ENCODE results near the gene SPINT1. TPM values are rescaled to one million over a fixed set of nuclear protein-coding genes. Genes with fewer than 3 reads are reported as not detected.
"Not testable (repeated sequence)": the region's sequence is repeated elsewhere in the genome, so short reads cannot be mapped to it uniquely, and the experiment has no call there.

The SPINT1 gene
- total RNA-seq, 1 experiment from 2014 or later: 0.87 TPM

DNA sequence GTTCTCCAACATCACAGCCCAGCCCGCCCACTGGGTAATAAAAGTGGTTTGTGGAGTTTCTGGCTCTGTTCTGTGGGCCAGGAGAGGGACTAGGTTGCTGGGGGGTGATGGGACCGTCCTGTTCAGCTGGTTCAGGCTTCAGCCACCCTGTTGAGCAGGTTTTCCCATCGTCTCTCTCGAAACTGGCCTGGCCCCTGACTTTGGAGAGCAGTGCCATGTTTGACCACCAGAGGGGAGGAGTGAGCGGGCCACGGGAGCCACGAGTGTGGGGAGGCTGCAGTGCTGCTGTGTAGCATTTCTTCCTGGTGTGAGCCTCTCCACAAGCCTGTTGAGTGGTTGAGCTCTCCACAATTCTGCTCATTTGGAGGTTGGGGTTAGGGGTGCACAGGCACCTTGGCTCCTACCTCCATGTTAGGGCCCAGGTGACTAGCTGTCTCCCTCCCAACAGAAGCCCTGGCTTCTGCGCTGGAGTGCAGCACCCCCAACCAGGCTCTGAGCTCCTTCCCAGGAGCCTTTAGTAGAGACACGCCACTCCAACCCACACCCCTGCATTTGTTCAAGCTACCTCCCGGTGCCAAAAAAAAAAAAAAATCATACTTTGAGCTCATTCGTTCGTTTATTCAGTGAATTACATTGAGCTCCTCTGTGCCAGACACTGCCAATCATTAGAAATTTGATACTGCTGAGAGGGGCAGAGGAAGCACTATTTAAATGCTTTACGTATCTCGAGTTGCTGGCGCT, 13.9 kb downstream of the SPINT1 start:
- peak; percentile 60 to 75 for DNase-seq (ENCODE audit: low read depth in 1 of 2, low spot score in 2 of 2)
- H3K36me3 ChIP-seq: no peaks in the 10 kb centered on the region
- no peaks in the 10 kb centered on the region for H3K27me3 ChIP-seq (replicated peaks)
- no peak overlapping the region for H3K4me3 ChIP-seq
- no peaks in the 10 kb centered on the region for H3K9me3 ChIP-seq (replicated peaks)
- H3K4me1 ChIP-seq (replicated peaks): peaks cover 7% of the 10 kb centered on the region
- H3K27ac ChIP-seq: no peak overlapping the region

DNA sequence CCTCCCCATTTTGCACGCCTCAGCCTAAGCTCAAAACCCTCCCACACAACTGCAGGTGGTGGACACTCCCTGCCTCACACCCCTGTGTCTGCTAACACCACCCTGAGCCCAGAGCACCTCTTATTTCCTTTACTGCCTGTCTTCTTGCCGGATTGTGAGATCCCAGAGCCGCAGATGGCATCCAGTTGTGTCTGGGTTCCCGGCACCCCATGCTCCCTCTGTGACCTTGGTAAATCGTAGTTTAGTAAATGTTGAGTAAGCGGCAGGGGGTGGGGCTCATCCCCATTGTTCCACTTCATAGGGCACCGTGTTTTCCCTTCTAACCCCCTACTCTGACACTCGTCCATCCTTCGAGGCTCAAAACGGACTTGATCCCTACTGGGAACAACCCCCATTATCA, 14.9 kb downstream of the SPINT1 start:
- Histone ChIP-seq H3K36me3 (no peaks in the 10 kb centered on the region), H3K27ac (no peak overlapping the region), H3K27me3 (replicated peaks) (no peaks in the 10 kb centered on the region), H3K4me3 (no peak overlapping the region), H3K4me1 (replicated peaks) (peaks cover 7% of the 10 kb centered on the region), H3K9me3 (replicated peaks) (no peaks in the 10 kb centered on the region)
- no peak for DNase-seq (ENCODE audit: low read depth in 1 of 2, low spot score in 2 of 2)

DNA sequence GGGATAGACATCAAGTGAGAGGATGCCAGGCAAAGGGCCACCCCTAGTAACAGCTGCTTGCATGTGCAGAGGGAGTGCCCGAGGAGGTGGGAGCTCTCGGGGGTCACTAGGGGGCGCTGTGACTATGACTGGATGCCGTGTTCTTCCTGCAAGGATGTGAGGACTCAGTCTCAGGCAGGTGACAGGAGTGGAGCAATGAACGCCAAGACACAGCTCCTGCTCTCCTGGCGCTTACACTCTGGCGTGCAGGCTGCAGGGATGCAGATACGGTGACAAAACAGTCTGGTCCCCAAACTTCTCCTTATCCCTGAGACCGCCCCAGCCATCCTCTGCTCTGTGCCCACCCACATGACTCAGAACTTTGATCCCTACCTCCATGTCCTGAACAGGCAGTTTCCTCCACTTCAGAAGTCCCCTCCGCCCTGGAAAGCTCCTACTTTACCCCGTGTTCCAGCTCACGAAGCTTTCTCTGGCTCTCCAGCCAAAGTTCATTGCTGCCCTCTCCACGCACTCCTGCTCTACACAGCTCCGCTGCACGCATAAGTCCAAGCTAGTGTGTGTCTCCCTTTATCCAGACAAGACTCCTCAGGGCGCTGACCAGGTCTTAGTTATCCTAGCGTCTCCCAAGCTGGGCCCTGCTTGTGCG, 15.5 kb downstream of the SPINT1 start:
- Histone ChIP-seq H3K9me3 (replicated peaks) (no peaks in the 10 kb centered on the region), H3K36me3 (no peaks in the 10 kb centered on the region), H3K4me1 (replicated peaks) (peaks cover 7% of the 10 kb centered on the region), H3K27ac (no peak overlapping the region), H3K27me3 (replicated peaks) (no peaks in the 10 kb centered on the region), H3K4me3 (no peak overlapping the region)
- peak; percentile 41 to 78 for DNase-seq (ENCODE audit: low read depth in 1 of 2, low spot score in 2 of 2)

DNA sequence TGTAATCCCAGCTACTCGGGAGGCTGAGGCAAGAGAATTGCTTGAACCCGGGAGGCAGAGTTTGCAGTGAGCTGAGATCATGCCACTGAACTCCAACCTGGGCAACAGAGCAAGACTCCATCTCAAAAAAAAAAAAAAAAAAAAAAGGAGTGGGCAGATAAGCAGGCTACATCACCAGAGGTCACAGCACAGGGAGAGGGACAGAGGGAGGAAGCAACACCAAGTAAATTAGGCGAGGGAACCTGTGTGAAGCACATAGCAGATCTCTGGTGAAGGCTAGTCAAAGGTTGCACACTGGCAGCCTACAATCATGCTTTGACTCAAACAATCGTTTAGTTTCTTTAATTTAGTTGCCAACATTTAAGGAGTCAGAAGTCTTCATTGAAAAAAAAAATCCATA, 17.3 kb downstream of the SPINT1 start:
- H3K4me1 ChIP-seq (replicated peaks); H3K4me3 ChIP-seq; H3K27ac ChIP-seq; DNase-seq (ENCODE audit: low read depth in 1 of 2, low spot score in 2 of 2); H3K36me3 ChIP-seq; H3K9me3 ChIP-seq (replicated peaks); H3K27me3 ChIP-seq (replicated peaks): not testable (repeated sequence)

DNA sequence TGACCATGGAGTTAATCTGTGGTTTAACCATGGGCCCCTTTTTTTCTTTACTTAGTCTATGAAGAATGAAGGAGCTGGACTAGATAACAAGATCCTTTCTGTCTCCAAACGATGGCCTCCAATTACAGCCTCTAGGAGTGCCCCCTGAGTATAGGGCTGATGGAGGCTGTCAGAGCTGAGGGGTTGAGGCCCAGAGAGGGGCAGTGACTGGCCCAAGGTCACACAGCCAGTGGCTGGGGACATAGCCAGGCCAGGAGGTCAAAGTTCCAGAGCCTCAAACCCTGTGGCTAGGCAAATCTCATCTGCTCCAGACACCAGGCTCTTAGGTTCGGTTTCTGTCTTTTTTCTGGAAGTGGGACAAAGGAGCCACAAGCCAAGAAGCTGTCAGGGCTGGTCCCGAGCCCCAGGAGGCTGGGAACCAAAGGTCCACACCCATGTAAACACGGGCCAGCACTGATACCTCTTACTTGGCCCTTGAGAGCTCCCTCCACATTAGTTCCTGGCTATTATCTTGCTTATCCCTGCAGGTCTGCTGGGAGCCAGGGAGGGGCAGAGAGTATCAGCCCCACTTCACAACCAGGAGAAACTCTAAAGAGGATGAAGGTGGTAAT, 19.9 kb downstream of the SPINT1 start:
- no peaks in the 10 kb centered on the region for H3K27me3 ChIP-seq (replicated peaks)
- H3K36me3 ChIP-seq: no peaks in the 10 kb centered on the region
- no peaks in the 10 kb centered on the region for H3K4me1 ChIP-seq (replicated peaks)
- no peak overlapping the region for H3K4me3 ChIP-seq
- DNase-seq (ENCODE audit: low read depth in 1 of 2, low spot score in 2 of 2): no peak
- H3K27ac ChIP-seq: no peak overlapping the region
- H3K9me3 ChIP-seq (replicated peaks): no peaks in the 10 kb centered on the region

DNA sequence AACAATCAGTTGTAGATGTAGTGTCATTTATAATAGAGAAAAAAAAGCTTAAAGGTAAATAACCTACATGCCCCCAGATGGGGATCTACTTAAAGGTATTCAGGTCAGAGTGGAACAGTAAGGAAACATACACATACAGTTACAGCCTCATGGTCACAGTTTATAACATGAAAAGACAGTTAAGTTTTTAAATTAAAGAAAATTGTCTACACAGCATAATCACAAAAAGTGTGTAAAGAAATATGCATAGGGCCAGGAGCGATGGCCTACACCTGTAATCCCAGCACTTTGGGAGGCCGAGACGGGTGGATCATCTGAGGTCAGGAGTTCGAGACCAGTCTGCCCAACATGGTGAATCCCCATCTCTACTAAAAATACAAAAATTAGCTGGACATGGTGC, 23.4 kb downstream of the SPINT1 start:
- H3K9me3 ChIP-seq (replicated peaks): no peaks in the 10 kb centered on the region
- DNase-seq (ENCODE audit: low read depth in 1 of 2, low spot score in 2 of 2): no peak
- no peaks in the 10 kb centered on the region for H3K27me3 ChIP-seq (replicated peaks)
- H3K4me1 ChIP-seq (replicated peaks): no peaks in the 10 kb centered on the region
- H3K4me3 ChIP-seq: no peak overlapping the region
- H3K36me3 ChIP-seq: no peaks in the 10 kb centered on the region
- no peak overlapping the region for H3K27ac ChIP-seq

DNA sequence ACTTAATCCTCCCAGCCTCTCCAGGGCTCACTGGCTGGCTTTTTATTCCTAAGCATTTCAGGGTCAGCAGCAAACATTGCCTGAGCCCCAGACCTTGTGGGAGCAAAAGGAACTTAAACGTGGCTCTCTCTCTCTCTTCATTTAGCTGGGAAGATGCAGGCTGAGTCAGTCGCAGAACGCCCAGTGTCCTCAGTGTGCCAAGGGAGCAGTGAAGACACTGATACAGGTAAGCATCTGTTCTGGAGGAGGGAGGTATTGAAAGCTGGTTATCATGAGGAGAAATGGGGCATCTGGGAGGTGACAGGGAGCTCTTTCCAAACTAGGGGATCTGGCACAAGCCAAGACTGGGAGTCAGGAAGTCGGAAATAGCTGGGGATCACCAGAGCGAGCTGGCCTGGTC, 25.8 kb downstream of the SPINT1 start:
- Histone ChIP-seq H3K36me3 (no peaks in the 10 kb centered on the region), H3K27me3 (replicated peaks) (peaks cover 12% of the 10 kb centered on the region), H3K9me3 (replicated peaks) (no peaks in the 10 kb centered on the region), H3K27ac (no peak overlapping the region), H3K4me1 (replicated peaks) (peaks cover 10% of the 10 kb centered on the region), H3K4me3 (no peak overlapping the region)
- DNase-seq (ENCODE audit: low read depth in 1 of 2, low spot score in 2 of 2): no peak

DNA sequence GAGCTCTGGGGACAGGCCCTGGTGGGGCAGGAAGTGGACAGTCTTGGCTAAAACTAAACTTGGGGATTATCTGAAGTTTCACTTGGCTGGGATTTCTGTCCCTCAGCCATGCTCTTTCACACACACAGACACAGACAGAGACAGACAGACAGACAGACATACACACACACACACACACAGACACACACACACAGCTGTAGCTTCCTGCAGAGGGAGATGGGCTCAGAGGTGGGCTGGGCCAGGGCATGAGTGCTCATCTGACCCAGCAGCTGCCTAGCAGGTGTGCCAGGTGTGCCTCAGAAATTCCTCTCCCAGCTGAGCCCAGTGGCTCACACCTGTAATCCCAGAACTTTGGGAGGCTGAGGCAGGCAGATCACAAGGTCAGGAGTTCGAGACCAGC, 26.9 kb downstream of the SPINT1 start:
- Histone ChIP-seq H3K27ac (no peak overlapping the region), H3K9me3 (replicated peaks) (no peaks in the 10 kb centered on the region), H3K36me3 (no peaks in the 10 kb centered on the region), H3K4me1 (replicated peaks) (peaks cover 10% of the 10 kb centered on the region), H3K4me3 (no peak overlapping the region), H3K27me3 (replicated peaks) (peaks cover 12% of the 10 kb centered on the region)
- DNase-seq (ENCODE audit: low read depth in 1 of 2, low spot score in 2 of 2): no peak

DNA sequence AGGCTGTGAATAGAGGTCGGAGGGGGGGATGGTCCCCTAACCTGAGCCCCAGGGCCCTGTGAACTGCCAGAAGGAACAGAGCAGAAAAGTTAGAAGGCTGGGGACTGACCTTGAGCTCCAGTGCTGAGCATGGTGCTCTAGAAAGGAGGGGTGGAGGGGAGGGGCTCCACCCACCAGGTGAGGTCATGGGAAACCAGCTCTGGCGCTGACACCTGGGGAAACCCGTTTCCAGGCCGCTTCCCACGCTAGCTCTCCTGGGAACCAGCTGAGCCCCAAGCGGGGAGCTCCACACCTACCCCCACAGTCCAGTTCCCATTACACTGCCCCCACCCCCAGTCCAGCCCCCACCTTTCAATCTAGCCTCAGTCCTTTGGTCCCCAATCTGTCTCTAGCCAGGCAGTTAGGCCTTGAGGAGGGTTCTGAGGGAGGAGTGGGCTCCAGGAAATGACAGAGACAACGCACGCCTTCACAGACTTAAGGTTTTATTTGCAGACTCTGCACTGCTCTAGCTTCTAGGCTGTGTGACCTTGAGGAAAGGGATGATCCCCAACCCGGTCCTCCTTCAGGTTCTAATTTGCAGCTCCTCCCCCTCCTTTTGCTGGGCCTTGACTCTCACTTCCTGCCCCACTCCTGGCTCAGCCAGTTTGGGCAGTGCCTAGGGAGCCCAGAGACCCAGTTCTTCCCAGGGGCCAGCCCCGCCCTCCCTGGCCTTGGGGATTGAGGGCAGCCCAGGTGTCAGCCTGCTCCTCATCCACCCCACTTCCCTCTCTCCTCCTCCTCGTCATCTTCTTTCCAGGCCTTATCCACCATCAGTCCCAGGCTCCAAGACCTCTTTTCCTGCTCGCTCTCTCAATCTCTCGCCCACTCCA, 28.1 kb downstream of the SPINT1 start:
- no peak for DNase-seq (ENCODE audit: low read depth in 1 of 2, low spot score in 2 of 2)
- Histone ChIP-seq H3K36me3 (no peaks in the 10 kb centered on the region), H3K4me3 (no peak overlapping the region), H3K27me3 (replicated peaks) (peaks cover 12% of the 10 kb centered on the region), H3K4me1 (replicated peaks) (peaks cover 10% of the 10 kb centered on the region), H3K9me3 (replicated peaks) (no peaks in the 10 kb centered on the region), H3K27ac (no peak overlapping the region)

DNA sequence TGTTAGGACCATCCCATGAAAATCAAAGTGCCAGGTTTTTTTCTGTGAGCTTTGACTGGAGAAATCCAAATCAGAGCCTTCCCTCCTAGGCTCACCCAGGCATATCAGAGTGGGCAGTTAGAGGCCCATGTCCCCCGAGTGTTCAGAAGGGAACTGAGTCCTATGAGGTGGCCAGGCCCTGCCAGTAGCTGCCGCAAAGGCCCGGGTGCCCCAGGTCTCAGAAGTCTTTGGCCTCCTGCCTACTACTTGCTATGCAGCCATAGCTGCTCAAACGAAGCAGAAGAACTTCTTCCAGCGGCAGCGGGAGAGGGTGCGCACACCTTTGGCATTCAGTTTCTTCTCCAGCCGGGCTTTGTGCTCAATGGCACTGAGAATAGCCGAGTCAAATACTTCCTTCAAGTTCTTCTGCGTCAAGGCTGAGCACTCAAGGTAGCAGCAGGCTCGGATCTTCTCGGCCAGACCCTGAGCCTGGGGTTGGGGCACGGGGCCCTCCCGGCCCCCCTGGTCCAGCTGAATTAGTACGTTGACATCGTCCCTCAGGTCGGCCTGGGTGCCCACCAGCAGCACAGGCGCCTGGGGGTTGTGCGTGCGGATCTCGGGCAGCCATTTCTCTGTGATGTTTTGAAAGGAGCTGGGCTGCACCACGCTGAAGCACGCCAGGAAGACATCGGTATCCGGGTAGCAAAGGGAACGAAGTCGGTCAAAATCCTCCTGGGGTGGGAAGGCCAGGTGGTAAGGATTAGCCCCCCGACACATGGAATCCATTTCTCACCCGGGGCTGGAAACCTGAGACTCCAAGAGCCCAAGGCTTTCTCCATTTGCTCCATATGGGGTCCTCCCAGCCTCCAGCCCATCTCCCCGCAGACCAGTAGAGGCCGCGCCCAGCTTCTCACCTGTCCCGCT, 29.2 kb downstream of the SPINT1 start:
- H3K4me3 ChIP-seq: peak overlapping the region; percentile 39
- H3K27me3 ChIP-seq (replicated peaks): peaks cover 12% of the 10 kb centered on the region
- H3K36me3 ChIP-seq: no peaks in the 10 kb centered on the region
- no peak overlapping the region for H3K27ac ChIP-seq
- DNase-seq (ENCODE audit: low read depth in 1 of 2, low spot score in 2 of 2): no peak
- H3K4me1 ChIP-seq (replicated peaks): peaks cover 10% of the 10 kb centered on the region
- H3K9me3 ChIP-seq (replicated peaks): no peaks in the 10 kb centered on the region

DNA sequence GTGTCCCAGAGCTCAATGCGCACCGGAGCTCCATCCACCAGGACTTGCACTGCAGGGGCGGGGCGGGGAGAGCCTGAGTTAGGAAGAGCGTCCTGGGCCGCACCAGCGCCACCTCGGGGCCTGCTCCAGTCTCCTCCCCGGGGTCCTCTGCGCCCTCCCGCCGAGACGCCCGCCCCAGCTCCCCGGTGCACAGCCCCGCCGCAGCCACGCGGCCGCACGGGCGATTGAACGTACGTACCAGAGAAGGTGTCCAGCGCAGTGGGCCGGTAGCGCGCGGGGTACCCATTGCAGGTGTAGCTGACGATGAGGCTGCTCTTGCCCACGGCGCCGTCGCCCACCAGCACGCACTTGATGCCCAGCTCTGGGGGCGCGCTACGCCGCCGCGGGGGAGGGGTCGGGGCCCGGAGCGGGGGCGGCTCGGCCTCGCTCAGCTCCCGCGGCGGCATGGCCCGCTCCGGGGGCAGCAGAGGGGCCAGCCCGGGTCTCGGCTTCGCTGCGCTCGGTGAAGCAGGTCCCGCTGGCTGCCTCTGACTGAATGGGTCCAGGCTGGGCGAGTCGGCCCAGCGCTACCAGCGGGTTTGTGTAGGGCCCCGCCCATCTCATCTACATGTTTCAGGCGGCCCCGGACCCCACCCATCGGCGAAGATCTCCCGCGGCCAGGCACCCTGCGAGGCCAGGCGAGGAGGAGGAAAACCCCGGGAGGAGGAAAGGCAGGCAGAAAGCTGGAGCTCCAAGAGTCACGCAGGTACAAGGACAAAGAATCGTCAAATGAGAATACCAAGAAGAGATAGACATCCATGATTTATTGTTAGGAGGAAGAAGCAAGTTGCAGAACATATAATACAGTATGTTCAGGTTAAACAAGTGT, 30.1 kb downstream of the SPINT1 start, which contains the start of gene RHOV:
RHOV (minus strand) TSS at position 541 of the 868 bp plus-strand sequence; CDS start at position 446, 95 bp downstream.
- Histone ChIP-seq H3K36me3 (no peaks in the 10 kb centered on the region), H3K4me3 (peak within 1 kb of the TSS; percentile 39), H3K9me3 (replicated peaks) (no peaks in the 10 kb centered on the region), H3K4me1 (replicated peaks) (peaks cover 10% of the 10 kb centered on the region), H3K27me3 (replicated peaks) (peaks cover 12% of the 10 kb centered on the region), H3K27ac (no peak within 1 kb of the TSS)
- peak; percentile 22 to 63 for DNase-seq (ENCODE audit: low read depth in 1 of 2, low spot score in 2 of 2)

DNA sequence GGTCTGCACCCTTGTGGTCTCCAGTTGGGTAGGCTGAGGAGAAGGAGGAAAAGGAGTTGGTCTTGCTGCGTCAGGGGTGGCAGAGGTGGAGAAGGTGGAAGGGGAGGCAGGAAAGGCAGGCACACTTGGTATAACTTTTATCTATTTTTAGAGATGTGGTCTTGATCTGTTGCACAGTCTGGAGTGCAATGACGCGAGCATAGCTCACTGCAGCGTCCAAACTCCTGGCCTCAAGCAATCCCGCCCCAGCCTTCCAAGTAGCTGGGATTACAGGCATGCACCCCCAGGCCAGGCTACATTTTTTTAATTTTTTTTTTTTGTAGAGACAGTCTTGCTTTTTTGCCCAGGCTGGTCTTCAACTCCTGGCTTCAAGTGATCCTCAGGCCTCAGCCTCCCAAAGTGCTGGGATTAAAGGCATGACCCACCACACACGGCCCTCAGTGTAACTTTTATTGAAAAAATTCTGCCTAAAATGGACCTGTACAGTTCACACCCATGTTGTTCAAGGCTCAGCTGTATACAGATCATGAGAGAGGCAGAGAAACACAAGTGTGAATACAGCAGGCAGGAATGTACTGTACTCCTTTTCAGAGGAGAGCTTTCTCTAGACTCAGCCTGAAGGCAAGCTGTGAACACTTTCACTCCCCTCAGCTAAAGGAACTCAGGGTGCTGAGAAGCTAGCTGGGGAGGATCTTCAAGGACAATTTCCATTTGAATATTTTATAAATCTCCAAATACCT, 32.3 kb downstream of the SPINT1 start:
- H3K4me3 ChIP-seq: no peak overlapping the region
- no peaks in the 10 kb centered on the region for H3K9me3 ChIP-seq (replicated peaks)
- no peak for DNase-seq (ENCODE audit: low read depth in 1 of 2, low spot score in 2 of 2)

More for the DNA sequence above, 32.3 kb downstream of the SPINT1 start:
- H3K4me1 ChIP-seq (replicated peaks): peaks cover 10% of the 10 kb centered on the region
- H3K27me3 ChIP-seq (replicated peaks): peaks cover 12% of the 10 kb centered on the region
- no peak overlapping the region for H3K27ac ChIP-seq
- H3K36me3 ChIP-seq: no peaks in the 10 kb centered on the region

Data from SJSA1 (cell line).